DMS79 treated with DMSO at 0.1 percent for 48 hours (cell line): ENCODE data around the gene PACRGL.

Experiments
- DNase-seq: peaks from one replicate; lab custom pipeline; 2025; lab: John Stamatoyannopoulos, UW

The PACRGL gene

DNA sequence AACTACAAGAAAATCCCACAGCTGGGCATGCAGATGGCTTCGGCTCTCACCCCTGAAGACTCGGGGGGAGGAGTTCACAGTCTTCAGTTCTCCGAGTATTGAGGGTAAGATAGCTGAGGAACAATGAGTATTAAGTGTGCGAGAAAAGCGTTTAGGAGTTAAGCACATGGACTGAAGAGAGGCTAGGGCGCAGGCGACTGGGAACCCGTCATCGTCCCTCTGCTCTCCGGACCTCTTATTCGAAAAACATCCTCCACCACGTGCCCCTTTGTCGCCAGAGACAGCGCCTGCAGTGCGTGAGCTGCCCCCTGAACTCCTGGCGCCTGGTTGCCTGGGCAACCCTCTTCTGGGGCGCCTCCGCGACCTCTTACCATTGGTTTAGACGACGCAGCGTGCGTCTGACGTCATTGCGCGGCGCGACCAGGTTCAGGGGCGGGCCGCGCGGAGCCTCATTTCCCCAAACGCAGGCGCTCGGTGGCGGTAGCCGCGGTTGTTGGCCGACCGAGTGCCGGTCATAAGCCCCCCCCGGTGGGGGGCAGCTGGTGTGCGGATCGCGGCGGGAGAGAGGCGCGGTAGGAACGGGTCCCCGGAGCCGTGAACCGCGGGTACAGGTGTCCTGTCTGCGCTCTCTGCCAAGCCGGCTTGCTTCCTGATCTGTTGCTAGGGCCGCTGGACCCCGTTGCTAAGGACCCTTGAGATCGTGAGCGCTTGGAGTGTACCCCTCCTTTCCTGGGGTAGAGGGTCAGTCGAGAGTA lies at the start of gene PACRGL:
TSS of gene PACRGL (plus strand) at position 452 of the 755 bp plus-strand sequence. CDS start 4,024 bp downstream, outside the sequence.
- peak; percentile 80 for DNase-seq

- no peak for DNase-seq
These were observed 47.9 kb upstream of the PACRGL start for GRCh38 chr4:20652226-20652885.

DNA sequence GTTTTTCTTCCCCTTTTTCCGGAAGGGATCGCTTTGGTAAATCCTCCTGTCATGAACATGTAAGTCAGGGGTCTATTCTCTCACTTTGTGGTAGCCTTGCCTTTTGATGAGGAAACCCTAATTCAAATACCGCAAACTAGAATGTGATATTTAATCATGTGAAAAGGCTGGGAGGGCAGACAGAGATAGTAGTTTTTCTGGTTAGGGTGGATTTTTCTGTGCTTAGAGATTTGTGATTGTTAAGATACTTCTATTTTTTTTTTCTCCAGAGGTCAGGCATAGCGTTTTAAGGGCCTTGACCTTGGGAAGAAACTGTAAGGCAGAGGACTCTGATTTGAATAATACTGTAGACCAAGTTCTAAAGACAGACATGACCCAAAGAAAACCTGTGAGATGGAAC lies 41.8 kb upstream of the PACRGL start:
- DNase-seq: no peak

- DNase-seq: no peak
These were observed 37.4 kb upstream of the PACRGL start for GRCh38 chr4:20662851-20663250.

GRCh38 chr4:20666012-20666860 lies 34.0 kb upstream of the PACRGL start:
- DNase-seq: no peak

DNA sequence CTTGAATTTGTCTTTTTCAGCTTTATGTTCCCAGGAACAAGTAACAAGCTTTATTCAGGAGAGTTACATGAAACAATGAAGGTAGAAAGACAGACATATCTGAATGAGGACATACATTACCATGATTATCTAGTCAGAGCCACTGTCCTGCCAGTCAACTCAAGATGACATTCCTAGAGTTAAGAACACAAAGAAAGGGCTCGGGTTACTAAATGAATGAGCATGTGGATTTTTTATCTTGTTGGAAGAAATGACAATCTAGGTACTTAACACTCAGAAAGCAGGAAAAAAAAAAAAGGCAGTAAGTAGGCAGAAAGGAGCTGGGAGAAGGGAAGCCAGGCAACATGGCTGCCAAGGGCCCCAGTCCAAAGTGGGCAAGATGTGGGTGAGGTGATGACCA lies 28.0 kb upstream of the PACRGL start:
- DNase-seq: no peak

DNA sequence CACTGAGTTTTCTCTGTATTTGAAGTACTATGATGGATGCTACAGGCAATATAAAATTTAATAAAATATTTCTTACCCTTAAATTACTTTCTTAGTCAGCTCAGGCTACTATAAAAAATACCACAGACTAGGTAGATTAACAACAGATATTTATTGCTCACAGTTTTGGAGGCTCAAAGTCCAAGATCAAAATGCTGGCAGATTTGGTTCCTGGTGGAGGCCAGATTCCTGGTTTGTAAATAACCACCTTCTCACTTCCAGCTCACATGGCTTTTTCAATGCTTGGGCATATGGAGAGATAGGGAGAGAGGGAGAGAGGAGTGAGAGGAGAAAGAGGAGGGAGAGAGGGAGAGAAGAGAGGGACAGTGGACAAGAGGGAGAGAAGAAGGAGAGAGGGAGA lies 24.5 kb upstream of the PACRGL start:
- DNase-seq: no peak

- no peak for DNase-seq
These were observed 23.6 kb upstream of the PACRGL start for GRCh38 chr4:20676501-20677197.

DNA sequence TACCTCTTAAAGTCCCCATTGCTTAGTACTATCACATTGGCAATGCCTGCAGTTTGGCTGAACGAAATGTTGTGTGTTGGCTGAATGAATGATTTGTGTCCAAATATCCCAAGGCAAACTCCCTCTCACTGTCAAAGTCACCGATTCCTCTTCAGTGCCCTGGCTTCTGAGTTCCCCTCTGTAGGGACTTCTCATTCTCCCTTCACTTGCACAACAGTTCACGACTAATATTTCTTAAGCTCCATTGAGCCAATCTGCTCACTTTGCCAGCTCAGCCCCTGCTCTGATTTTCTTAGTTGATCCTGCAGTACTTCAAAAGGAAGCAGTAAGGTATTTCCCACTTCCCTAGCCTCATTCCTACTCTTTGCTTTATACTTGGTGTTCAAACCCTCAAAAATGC lies 21.9 kb upstream of the PACRGL start:
- no peak for DNase-seq

DNA sequence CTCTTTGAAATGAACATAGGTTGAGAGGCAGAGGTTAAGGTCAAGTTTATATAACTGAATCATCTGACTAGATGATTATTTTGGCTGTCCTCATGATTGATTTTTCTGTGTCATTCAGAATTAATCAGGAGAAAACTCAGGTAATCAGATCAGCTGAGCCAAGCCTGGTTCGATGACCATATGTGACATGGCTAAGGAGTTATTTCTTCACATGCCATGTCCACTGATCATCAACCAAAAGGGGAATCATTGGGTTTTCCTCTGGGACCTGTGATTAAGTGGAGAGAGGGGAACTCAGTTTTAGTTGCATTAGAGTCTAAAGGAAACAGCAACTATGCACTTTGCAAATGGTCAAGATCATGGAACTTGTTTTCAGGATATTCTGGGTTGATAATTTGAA lies 20.3 kb upstream of the PACRGL start:
- no peak for DNase-seq

- no peak for DNase-seq
These were observed 19.5 kb upstream of the PACRGL start for GRCh38 chr4:20680736-20681135.

- DNase-seq: no peak
These were observed 19.0 kb upstream of the PACRGL start for GRCh38 chr4:20681271-20681670.

GRCh38 chr4:20682853-20683252 lies 17.4 kb upstream of the PACRGL start:
- no peak for DNase-seq

DNA sequence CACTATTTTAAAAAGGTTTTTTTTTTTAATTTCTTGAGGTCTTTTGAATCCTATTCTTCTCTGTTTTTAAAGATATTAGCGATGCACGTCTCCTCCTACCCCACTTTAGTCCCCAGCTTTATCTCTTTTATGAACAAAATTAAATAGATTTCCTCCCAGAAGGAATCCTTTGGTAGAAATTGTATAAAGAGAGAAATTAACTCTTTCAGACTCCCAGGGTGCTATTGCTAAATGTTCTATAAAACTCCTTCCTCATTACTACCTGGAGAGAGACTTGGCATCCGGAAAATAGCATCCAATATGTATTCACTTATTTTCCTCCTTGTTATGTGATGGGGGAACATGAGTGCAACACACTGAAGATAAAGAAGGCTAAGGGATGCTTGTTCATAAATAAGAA lies 16.5 kb upstream of the PACRGL start:
- no peak for DNase-seq

- DNase-seq: peak; percentile 40
These were observed 15.2 kb upstream of the PACRGL start for GRCh38 chr4:20684852-20685763.

DNA sequence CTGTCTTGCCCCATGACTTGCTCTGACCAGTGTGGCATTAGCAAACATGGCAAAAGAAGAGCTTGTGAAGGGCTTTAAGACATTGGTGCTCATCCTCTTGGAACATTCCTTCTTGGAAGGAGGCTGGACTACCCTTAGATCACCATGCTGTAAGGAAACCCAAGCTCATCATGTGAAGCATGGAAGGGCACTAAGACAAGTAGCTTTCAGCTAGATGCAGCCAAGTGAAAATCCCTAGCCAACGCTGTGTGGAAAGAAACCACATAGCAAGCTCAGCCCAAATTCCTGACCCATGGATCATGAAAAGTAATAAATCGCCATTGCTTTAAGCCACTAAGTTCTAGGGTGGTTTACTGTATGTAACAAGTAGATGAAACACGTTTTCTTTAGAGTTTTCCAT lies 12.4 kb upstream of the PACRGL start:
- DNase-seq: no peak

GRCh38 chr4:20696815-20697214 lies 3.4 kb upstream of the PACRGL start:
- DNase-seq: no peak

GRCh38 chr4:20698382-20698781 lies 1.9 kb upstream of the PACRGL start:
- no peak for DNase-seq

DNA sequence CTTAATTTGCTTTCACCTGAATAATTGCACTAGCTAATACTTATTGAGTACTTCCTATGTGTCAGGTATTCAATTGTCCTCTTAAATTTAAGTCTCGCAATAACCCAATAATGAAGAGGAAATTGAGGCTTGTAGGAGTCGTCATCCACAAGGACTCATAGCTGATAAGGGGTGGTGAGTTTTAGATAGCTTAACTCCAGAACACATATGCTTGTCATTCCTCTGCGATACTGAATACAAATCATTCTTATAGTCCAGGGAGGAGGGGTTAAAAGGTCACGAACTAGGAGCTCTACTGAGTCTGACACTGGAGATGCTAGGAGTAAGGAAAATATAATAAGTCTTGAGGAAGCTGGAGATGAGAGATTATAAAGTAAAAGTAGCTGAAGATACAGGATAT lies 1.4 kb upstream of the PACRGL start:
- no peak for DNase-seq

DNA sequence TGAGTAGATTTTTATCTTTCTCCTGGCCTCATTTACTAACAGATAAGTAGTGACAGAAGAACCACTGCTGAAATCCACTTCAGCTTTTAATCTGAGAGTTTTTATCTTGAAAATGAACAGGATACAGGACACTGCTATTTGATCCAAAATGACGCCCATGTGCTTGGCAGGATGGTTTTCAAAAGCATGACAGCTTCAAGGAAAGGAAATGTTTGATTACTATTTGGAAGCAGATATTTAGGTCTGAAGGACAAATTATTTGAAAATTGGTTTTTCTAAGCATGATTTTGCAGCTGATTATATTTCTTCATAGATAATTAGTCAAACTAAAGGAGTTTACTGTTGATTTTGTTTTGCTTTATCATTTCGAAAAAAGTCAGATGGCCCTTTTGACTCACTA lies 11.1 kb downstream of the PACRGL start:
- no peak for DNase-seq

GRCh38 chr4:20723019-20723418 lies 22.8 kb downstream of the PACRGL start:
- no peak for DNase-seq
